Panc1 (cell line): ENCODE measurements around the gene ACTA2.

Experiments used
- CTCF ChIP-seq: fragments of 450-650 bp; IDR thresholded peaks from 2 replicates; pipeline ENCODE4 v1.5.1; 2017; ENCODE audit warnings: mild to moderate bottlenecking
- POLR2AphosphoS5 ChIP-seq: IDR thresholded peaks from 2 replicates; pipeline ENCODE4 v1.6.1; 2012; ENCODE audit warnings: mild to moderate bottlenecking, low read depth, low read length, moderate library complexity
- REST ChIP-seq, 2 experiments: IDR thresholded peaks; 2 replicates each; pipeline ENCODE4 v1.6.1; 2011 to 2012; ENCODE audit warnings: low read depth in 2 of 2, control low read depth in 1 of 2, low read length in 1 of 2, mild to moderate bottlenecking in 1 of 2, moderate library complexity in 1 of 2; ENCODE audit not compliant: insufficient read depth in 1 of 2
- SIN3A ChIP-seq: IDR thresholded peaks from 2 replicates; pipeline ENCODE4 v1.6.1; 2012; ENCODE audit warnings: low read depth, mild to moderate bottlenecking, low read length, moderate library complexity, borderline replicate concordance; ENCODE audit not compliant: insufficient read depth

DNA sequence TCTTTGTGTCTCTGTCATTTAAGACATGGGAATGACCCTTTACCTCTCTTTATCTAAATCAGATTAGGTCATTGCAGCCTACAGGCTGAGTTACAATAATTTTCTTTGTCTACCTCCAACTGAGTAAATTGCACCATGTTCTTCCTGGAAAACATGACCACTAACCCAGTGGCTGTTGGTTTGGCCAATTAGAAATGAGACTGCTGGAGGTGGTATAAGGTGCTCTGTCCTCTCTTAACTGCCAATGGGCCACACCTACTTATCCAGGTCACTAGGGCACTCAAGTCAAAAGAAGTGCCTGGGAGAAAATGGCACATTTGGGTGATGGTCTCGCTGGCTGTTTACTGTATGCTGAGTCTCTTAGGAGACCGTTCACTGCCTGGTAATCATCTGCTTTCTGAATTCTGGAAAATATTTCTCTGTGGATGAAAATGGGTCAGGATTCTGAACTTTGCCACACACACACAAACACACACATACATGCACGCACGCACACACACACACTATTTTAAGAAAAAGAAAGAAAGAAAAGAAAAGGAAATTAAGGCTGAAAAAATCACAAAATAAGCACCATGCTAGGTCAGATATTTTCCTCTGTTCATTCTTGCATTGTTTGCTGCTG lies 56.1 kb downstream of the ACTA2 start:
- no peak for TF ChIP-seq CTCF
- no peak for TF ChIP-seq REST (IDR thresholded peaks at IDR 0.05; ENCODE audit: insufficient read depth in 1 of 2, low read depth in 2 of 2, low read length in 1 of 2)
- TF ChIP-seq POLR2AphosphoS5 = no peak
- no peak for TF ChIP-seq SIN3A
